Natural killer cell (primary cell): ENCODE data around the gene EIF3B. TPM values are rescaled to one million over a fixed set of nuclear protein-coding genes. Genes with fewer than 3 reads are reported as not detected.
A peak's percentile ranks its signal among the peaks of the same experiment; 100 is the strongest.

ENCODE experiments used
- ATAC-seq, 3 donors: fragments of 150-1000 bp in 2 of 3; fragments of 200-7000 bp in 1 of 3; cut with Tn5 transposase; 1 replicate in 1 of 3; 2 replicates in 2 of 3; pipeline ENCODE4 v1.10.0; 2021; ENCODE audit warnings: mild to moderate bottlenecking in 2 of 3, moderate library complexity in 2 of 3
- DNase-seq, 2 donors: peaks; one replicate each; pipeline versions ENCODE4 v3.0.0 to v3.0.0-alpha.2; 2013 to 2021; ENCODE audit warnings: mixed read lengths in 1 of 2
- H3K27ac ChIP-seq: one replicate; pipeline ENCODE4 v1.5.1; 2013; ENCODE audit warnings: mild to moderate bottlenecking, low read length
- H3K27me3 ChIP-seq: one replicate; pipeline ENCODE4 v1.6.1; 2013; ENCODE audit warnings: low read length; ENCODE audit not compliant: control insufficient read depth, insufficient read depth
- H3K36me3 ChIP-seq: one replicate; pipeline ENCODE4 v1.6.1; 2013; ENCODE audit warnings: low read length; ENCODE audit not compliant: control insufficient read depth, insufficient read depth
- H3K4me1 ChIP-seq: one replicate; pipeline ENCODE4 v1.6.1; 2013; ENCODE audit warnings: low read length; ENCODE audit not compliant: control insufficient read depth, insufficient read depth
- H3K4me3 ChIP-seq: one replicate; pipeline ENCODE4 v1.5.1; 2013; ENCODE audit warnings: low read length
- H3K9me3 ChIP-seq: one replicate; pipeline ENCODE4 v1.6.1; 2013; ENCODE audit warnings: low read length; ENCODE audit not compliant: control insufficient read depth, insufficient read depth
- H3K27ac Mint-ChIP-seq, 2 donors: one replicate each; pipeline ENCODE4 v1.8.0; 2022; ENCODE audit warnings: mild to moderate bottlenecking in 2 of 2, mixed read lengths in 2 of 2, moderate library complexity in 1 of 2
- H3K27me3 Mint-ChIP-seq, 2 donors: one replicate each; pipeline ENCODE4 v1.8.0; 2022; ENCODE audit warnings: low read depth in 2 of 2, mixed read lengths in 2 of 2
- H3K36me3 Mint-ChIP-seq: one replicate; pipeline ENCODE4 v1.8.0; 2022; ENCODE audit warnings: mixed read lengths
- H3K4me1 Mint-ChIP-seq, 2 donors: one replicate each; pipeline ENCODE4 v1.8.0; 2022; ENCODE audit warnings: mixed read lengths in 2 of 2
- H3K4me3 Mint-ChIP-seq: one replicate; pipeline ENCODE4 v1.8.0; 2022; ENCODE audit warnings: mild to moderate bottlenecking, moderate library complexity, mixed read lengths
- H3K9me3 Mint-ChIP-seq, 2 donors: one replicate each; pipeline ENCODE4 v1.8.0; 2022; ENCODE audit warnings: mixed read lengths in 2 of 2
- WGBS: methylation state at CpG from one replicate; pipeline ENCODE4 v1.1.7; 2013; ENCODE audit warnings: missing lambda C conversion rate; ENCODE audit not compliant: insufficient coverage; 5-methylcytosine and 5-hydroxymethylcytosine counted together
- intact Hi-C: fragments of 100-400 bp; cut with micrococcal nuclease; formaldehyde crosslinking; loops from one replicate; pipeline ENCODE4 v1.14.2; 2022
- total RNA-seq, 4 donors: library from RNA; stranded (reverse); fragments of 120-200 nt in 1 of 4; gene quantifications; one replicate each; pipeline versions ENCODE4 v1.2.3 to v1.2.4, GENCODE V29; 2013 to 2022
- TF ChIP-seq, protein P1 (sequence below): fragments of 200-600 bp; IDR thresholded peaks from one replicate; pipeline ENCODE4 v1.8.0; 2022; ENCODE audit warnings: antibody characterized with exemption

The EIF3B gene
- total RNA-seq, 3 donors from 2014 or later (not counting 1 experiment from before 2014, with no cell fraction given), result 194 to 219 (median 197) TPM

DNA sequence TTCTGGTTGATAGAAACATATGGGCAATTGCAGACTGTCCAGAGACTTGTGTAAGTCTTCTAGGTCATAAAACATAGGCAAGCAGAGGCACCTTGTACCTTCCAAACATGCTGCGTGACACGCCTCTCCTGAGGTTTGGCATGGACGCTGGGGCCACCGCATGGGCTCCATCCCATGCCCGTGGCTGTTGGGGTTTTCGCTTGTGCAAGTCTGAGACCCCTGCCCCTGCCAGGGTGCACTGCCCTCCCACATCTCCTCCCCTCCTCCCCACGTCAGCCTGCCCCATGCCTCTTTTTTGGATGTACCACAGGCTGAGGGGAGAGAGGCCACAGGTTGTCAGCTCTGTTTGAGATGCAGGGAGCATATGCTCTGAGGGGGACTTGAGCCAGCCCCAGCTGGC is 19.0 kb downstream of the EIF3B start:
- H3K27me3 Mint-ChIP-seq, result no peaks in the 10 kb centered on the region
- H3K27ac Mint-ChIP-seq, result no peak overlapping the region
- intact Hi-C loops, result no loop called here
- H3K36me3 Mint-ChIP-seq, result peaks cover 18% of the 10 kb centered on the region
- DNase-seq, result no peak
- no peak overlapping the region for H3K4me3 Mint-ChIP-seq
- WGBS, result 94% methylated on average over 7 of the region's 7 CpGs
- H3K9me3 Mint-ChIP-seq, result no peaks in the 10 kb centered on the region
- H3K27me3 ChIP-seq, result no peaks in the 10 kb centered on the region
- H3K4me3 ChIP-seq, result no peak overlapping the region
- H3K4me1 ChIP-seq, result no peaks in the 10 kb centered on the region
- H3K4me1 Mint-ChIP-seq, result peaks cover 6 to 29% of the 10 kb centered on the region in 2 donors
- peaks cover 89% of the 10 kb centered on the region for H3K36me3 ChIP-seq
- ATAC-seq, result no peak
- TF ChIP-seq, protein P1, sequence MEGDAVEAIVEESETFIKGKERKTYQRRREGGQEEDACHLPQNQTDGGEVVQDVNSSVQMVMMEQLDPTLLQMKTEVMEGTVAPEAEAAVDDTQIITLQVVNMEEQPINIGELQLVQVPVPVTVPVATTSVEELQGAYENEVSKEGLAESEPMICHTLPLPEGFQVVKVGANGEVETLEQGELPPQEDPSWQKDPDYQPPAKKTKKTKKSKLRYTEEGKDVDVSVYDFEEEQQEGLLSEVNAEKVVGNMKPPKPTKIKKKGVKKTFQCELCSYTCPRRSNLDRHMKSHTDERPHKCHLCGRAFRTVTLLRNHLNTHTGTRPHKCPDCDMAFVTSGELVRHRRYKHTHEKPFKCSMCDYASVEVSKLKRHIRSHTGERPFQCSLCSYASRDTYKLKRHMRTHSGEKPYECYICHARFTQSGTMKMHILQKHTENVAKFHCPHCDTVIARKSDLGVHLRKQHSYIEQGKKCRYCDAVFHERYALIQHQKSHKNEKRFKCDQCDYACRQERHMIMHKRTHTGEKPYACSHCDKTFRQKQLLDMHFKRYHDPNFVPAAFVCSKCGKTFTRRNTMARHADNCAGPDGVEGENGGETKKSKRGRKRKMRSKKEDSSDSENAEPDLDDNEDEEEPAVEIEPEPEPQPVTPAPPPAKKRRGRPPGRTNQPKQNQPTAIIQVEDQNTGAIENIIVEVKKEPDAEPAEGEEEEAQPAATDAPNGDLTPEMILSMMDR, result no peak
- H3K9me3 ChIP-seq, result no peaks in the 10 kb centered on the region
- no peak overlapping the region for H3K27ac ChIP-seq

DNA sequence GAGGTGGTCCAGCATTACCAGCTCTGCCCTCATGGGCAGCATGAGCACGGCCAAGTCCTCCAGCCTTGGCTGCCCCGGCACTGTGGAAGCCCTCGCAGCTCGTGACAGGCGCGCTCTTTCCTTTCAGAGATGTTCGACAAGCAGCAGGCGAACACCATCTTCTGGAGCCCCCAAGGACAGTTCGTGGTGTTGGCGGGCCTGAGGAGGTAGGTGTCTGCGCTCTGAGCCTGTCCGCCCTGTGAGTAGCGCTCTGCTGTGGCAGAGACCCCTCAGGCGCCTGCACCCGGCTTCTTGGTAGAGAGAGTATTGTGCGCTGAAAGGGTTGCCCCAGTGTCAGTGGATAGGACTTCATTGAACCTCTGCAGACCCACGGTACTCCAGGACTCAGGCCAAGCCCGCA is 19.8 kb downstream of the EIF3B start:
- H3K4me1 Mint-ChIP-seq, result peaks cover 8 to 31% of the 10 kb centered on the region in 2 donors
- Histone ChIP-seq H3K27me3 (no peaks in the 10 kb centered on the region), H3K4me3 (no peak overlapping the region), H3K9me3 (no peaks in the 10 kb centered on the region), H3K4me1 (no peaks in the 10 kb centered on the region), H3K27ac (no peak overlapping the region), H3K36me3 (peaks cover 89% of the 10 kb centered on the region)
- H3K9me3 Mint-ChIP-seq, result no peaks in the 10 kb centered on the region
- no peaks in the 10 kb centered on the region for H3K27me3 Mint-ChIP-seq
- H3K27ac Mint-ChIP-seq, result no peak overlapping the region
- TF ChIP-seq, protein P1, result no peak
- H3K4me3 Mint-ChIP-seq, result no peak overlapping the region
- intact Hi-C loops, result no loop called here
- ATAC-seq (no peak), DNase-seq (no peak)
- WGBS, result 97% methylated on average over 18 of the region's 18 CpGs
- H3K36me3 Mint-ChIP-seq, result peaks cover 18% of the 10 kb centered on the region

DNA sequence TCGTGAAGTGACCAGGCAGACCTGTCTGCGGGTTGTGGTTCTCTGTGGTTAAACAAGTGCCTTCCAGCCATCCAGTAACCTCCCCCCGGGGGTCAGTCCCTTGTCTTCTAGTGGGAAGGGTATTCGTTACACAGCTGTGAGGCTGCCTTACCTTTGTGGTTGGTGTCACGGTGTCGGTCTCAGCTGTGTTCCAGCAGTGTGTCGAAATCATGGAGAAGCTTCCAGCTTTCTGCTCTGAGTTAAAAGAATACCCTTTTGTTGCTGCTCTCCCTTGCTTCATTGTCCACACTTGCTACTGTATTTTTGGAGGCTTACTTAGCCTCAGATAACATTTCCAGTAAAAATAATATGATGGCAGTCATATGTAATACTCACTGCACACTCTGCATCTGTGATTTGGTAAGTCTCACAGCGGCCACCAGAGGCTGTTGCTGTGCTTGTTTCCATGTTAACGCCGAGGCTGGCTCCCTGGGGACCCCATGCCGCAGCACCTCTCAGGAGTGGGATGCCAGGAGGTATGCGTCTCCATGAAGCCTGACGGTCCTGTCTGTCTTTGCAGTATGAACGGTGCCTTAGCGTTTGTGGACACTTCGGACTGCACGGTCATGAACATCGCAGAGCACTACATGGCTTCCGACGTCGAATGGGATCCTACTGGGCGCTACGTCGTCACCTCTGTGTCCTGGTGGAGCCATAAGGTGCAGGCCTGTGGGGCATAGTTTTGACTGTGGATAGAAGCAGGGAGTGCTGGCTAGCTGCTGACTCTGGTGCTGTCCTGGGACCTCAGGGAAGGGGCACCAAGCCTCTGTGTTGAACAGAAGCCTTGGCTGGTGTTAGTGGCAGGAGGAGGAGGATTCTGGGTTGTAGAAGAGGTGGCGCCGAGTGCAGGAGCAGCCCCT is 20.5 kb downstream of the EIF3B start:
- no peak overlapping the region for H3K4me3 Mint-ChIP-seq
- peak overlapping the region in 1 of 2 donors; percentile 59 for H3K27ac Mint-ChIP-seq
- peaks cover 8 to 31% of the 10 kb centered on the region in 2 donors for H3K4me1 Mint-ChIP-seq
- no peaks in the 10 kb centered on the region for H3K9me3 Mint-ChIP-seq
- H3K4me1 ChIP-seq, result no peaks in the 10 kb centered on the region
- peaks cover 90% of the 10 kb centered on the region for H3K36me3 ChIP-seq
- TF ChIP-seq, protein P1, result no peak
- H3K36me3 Mint-ChIP-seq, result peaks cover 18% of the 10 kb centered on the region
- no peaks in the 10 kb centered on the region for H3K9me3 ChIP-seq
- DNase-seq (no peak), ATAC-seq (no peak)
- H3K27me3 Mint-ChIP-seq, result no peaks in the 10 kb centered on the region
- H3K4me3 ChIP-seq, result no peak overlapping the region
- intact Hi-C loops, result no loop called here
- 97% methylated on average over 26 of the region's 26 CpGs for WGBS
- H3K27me3 ChIP-seq, result no peaks in the 10 kb centered on the region
- no peak overlapping the region for H3K27ac ChIP-seq
